IMR-90 (cell line): Measurements from ENCODE around the gene WIPF1.

Experiments used
- CEBPB ChIP-seq: IDR thresholded peaks from 2 replicates; pipeline ENCODE4 v1.6.1; 2012; ENCODE audit warnings: low read depth, low read length, improper control_type of control experiment
- FOS ChIP-seq: fragments of 150-350 bp; IDR thresholded peaks from 2 replicates; pipeline ENCODE4 v1.6.1; 2016; ENCODE audit warnings: low read depth, low read length
- MAZ ChIP-seq: IDR thresholded peaks from 2 replicates; pipeline ENCODE4 v1.6.1; 2012; ENCODE audit warnings: low read depth, mild to moderate bottlenecking, low read length, improper control_type of control experiment, moderate library complexity, borderline replicate concordance
- NFE2L2 ChIP-seq: fragments of 150-350 bp; IDR thresholded peaks from 2 replicates; pipeline ENCODE4 v1.6.1; 2016; ENCODE audit warnings: low read depth, mild to moderate bottlenecking, low read length
- POLR2A ChIP-seq: IDR thresholded peaks from 2 replicates; pipeline ENCODE4 v1.6.1; 2012; ENCODE audit warnings: mild to moderate bottlenecking, low read depth, low read length
- RAD21 ChIP-seq: IDR thresholded peaks from 2 replicates; pipeline ENCODE4 v1.6.1; 2012; ENCODE audit warnings: low read length, improper control_type of control experiment
- SMC3 ChIP-seq: fragments of 150-350 bp; IDR thresholded peaks from 2 replicates; pipeline ENCODE4 v1.6.1; 2016; ENCODE audit warnings: low read depth, mild to moderate bottlenecking, antibody characterized with exemption, low read length, moderate library complexity
- TF ChIP-seq, protein P1 (sequence below): conservative IDR thresholded peaks from 2 replicates; pipeline ENCODE4 v1.5.1; 2012; ENCODE audit warnings: mild to moderate bottlenecking, low read depth, low read length, improper control_type of control experiment
- TF ChIP-seq, protein P2 (sequence below): fragments of 150-350 bp; IDR thresholded peaks from 2 replicates; pipeline ENCODE4 v1.6.1; 2017; ENCODE audit warnings: mild to moderate bottlenecking, antibody characterized with exemption, low read length, low read depth
- TF ChIP-seq, protein P3 (sequence below): fragments of 150-350 bp; IDR thresholded peaks from 2 replicates; pipeline ENCODE4 v1.6.1; 2016; ENCODE audit warnings: low read depth, mild to moderate bottlenecking, low read length, moderate library complexity, borderline replicate concordance

DNA sequence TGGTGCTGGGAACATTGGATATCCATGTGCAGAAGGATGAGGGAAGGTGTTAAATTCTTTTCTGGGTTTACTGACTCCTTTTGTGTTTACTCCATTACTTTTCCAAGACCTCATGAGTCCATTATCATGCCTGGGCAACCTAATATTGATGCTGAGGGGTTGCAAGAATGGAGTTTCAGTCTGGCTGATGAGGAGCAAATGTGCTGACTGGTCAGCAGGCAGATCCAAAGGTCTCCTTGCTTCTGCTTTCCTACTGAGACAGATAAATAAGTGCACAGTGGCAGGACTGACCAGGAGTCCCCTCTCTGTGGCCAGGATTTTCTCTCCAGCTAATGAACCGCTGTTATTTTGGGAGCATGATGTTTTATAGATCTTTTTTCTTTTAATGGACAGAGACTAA, 43.6 kb upstream of the WIPF1 start:
- TF ChIP-seq FOS: no peak
- TF ChIP-seq POLR2A: no peak
- TF ChIP-seq, protein P1, sequence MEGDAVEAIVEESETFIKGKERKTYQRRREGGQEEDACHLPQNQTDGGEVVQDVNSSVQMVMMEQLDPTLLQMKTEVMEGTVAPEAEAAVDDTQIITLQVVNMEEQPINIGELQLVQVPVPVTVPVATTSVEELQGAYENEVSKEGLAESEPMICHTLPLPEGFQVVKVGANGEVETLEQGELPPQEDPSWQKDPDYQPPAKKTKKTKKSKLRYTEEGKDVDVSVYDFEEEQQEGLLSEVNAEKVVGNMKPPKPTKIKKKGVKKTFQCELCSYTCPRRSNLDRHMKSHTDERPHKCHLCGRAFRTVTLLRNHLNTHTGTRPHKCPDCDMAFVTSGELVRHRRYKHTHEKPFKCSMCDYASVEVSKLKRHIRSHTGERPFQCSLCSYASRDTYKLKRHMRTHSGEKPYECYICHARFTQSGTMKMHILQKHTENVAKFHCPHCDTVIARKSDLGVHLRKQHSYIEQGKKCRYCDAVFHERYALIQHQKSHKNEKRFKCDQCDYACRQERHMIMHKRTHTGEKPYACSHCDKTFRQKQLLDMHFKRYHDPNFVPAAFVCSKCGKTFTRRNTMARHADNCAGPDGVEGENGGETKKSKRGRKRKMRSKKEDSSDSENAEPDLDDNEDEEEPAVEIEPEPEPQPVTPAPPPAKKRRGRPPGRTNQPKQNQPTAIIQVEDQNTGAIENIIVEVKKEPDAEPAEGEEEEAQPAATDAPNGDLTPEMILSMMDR: no peak
- TF ChIP-seq, protein P2, sequence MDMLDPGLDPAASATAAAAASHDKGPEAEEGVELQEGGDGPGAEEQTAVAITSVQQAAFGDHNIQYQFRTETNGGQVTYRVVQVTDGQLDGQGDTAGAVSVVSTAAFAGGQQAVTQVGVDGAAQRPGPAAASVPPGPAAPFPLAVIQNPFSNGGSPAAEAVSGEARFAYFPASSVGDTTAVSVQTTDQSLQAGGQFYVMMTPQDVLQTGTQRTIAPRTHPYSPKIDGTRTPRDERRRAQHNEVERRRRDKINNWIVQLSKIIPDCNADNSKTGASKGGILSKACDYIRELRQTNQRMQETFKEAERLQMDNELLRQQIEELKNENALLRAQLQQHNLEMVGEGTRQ: no peak
- TF ChIP-seq RAD21: no peak
- TF ChIP-seq SMC3: no peak
- TF ChIP-seq MAZ: no peak
- no peak for TF ChIP-seq CEBPB
- TF ChIP-seq, protein P3, sequence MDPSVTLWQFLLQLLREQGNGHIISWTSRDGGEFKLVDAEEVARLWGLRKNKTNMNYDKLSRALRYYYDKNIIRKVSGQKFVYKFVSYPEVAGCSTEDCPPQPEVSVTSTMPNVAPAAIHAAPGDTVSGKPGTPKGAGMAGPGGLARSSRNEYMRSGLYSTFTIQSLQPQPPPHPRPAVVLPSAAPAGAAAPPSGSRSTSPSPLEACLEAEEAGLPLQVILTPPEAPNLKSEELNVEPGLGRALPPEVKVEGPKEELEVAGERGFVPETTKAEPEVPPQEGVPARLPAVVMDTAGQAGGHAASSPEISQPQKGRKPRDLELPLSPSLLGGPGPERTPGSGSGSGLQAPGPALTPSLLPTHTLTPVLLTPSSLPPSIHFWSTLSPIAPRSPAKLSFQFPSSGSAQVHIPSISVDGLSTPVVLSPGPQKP: no peak
- TF ChIP-seq NFE2L2: no peak
